Loucy (cell line): ENCODE data around the gene RASAL1.

Experiments used
- H2AFZ ChIP-seq: fragments of 200-600 bp; sonication (generic); 2 replicates; pipeline ENCODE4 v1.6.0; 2016; ENCODE audit warnings: antibody characterized with exemption, mild to moderate bottlenecking, low read length, moderate library complexity
- H3F3A ChIP-seq: fragments of 200-600 bp; 2 replicates; pipeline ENCODE4 v1.6.0; 2016; ENCODE audit warnings: antibody characterized with exemption, low read depth, mild to moderate bottlenecking
- H3K27me3 ChIP-seq: fragments of 200-600 bp; sonication (generic); 2 replicates; pipeline ENCODE4 v1.6.1; 2014; ENCODE audit warnings: low read length, mild to moderate bottlenecking; ENCODE audit not compliant: insufficient read depth, poor library complexity, severe bottlenecking
- H3K36me3 ChIP-seq: fragments of 200-600 bp; sonication (generic); 2 replicates; pipeline ENCODE4 v1.6.1; 2016; ENCODE audit warnings: low read length; ENCODE audit not compliant: insufficient read depth
- H3K4me1 ChIP-seq: fragments of 200-600 bp; sonication (generic); 2 replicates; pipeline ENCODE4 v1.5.1; 2014; ENCODE audit warnings: low read length, mild to moderate bottlenecking; ENCODE audit not compliant: insufficient read depth, poor library complexity, severe bottlenecking
- H3K4me2 ChIP-seq: fragments of 200-600 bp; sonication (generic); 2 replicates; pipeline ENCODE4 v1.6.0; 2014; ENCODE audit warnings: antibody characterized with exemption, low read length, low read depth, mild to moderate bottlenecking; ENCODE audit not compliant: poor library complexity, severe bottlenecking
- H3K4me3 ChIP-seq: fragments of 200-600 bp; sonication (generic); 2 replicates; pipeline ENCODE4 v1.5.1; 2014; ENCODE audit warnings: low read length, mild to moderate bottlenecking, mixed read lengths; ENCODE audit not compliant: poor library complexity, severe bottlenecking
- H3K79me2 ChIP-seq: fragments of 200-600 bp; sonication (generic); 2 replicates; pipeline ENCODE4 v1.6.1; 2014; ENCODE audit warnings: low read length; ENCODE audit not compliant: insufficient read depth
- H3K9ac ChIP-seq: fragments of 200-600 bp; sonication (generic); 2 replicates; pipeline ENCODE4 v1.6.0; 2014; ENCODE audit warnings: mild to moderate bottlenecking, low read depth, low read length, moderate library complexity; ENCODE audit not compliant: poor library complexity, severe bottlenecking
- H3K9me2 ChIP-seq: fragments of 200-600 bp; sonication (generic); replicated peaks from 2 replicates; pipeline ENCODE4 v1.6.1; 2016; ENCODE audit warnings: low read depth, low read length, mixed read lengths
- H3K9me3 ChIP-seq: fragments of 200-600 bp; sonication (generic); 2 replicates; pipeline ENCODE4 v1.6.1; 2014; ENCODE audit warnings: mild to moderate bottlenecking, antibody characterized with exemption, low read length, low read depth; ENCODE audit not compliant: insufficient read depth
- H4K20me1 ChIP-seq: fragments of 200-600 bp; sonication (generic); 2 replicates; pipeline ENCODE4 v1.6.0; 2014; ENCODE audit warnings: antibody characterized with exemption, low read length, mild to moderate bottlenecking; ENCODE audit not compliant: insufficient read depth, poor library complexity, severe bottlenecking
- CTCF ChIP-seq: fragments of 200-600 bp; sonication (generic); conservative IDR thresholded peaks from 2 replicates; pipeline ENCODE4 v1.5.1; 2014; ENCODE audit warnings: mild to moderate bottlenecking, antibody characterized with exemption, low read length
- EZH2phosphoT487 ChIP-seq: fragments of 200-600 bp; IDR thresholded peaks from 2 replicates; pipeline ENCODE4 v1.6.1; 2018; ENCODE audit warnings: antibody characterized with exemption, mild to moderate bottlenecking, moderate library complexity, borderline replicate concordance

Gene RASAL1

GRCh38 chr12:113096675-113097461 is 38.7 kb downstream of the RASAL1 start:
- no peaks in the 10 kb centered on the region for H3K79me2 ChIP-seq
- no peak overlapping the region; the same call in 1 of the 2 replicates for H2AFZ ChIP-seq
- no peaks in the 10 kb centered on the region for H3K9me3 ChIP-seq
- TF ChIP-seq EZH2phosphoT487, result no peak
- TF ChIP-seq CTCF, result no peak
- H3K27me3 ChIP-seq, result no peaks in the 10 kb centered on the region
- H3K9me2 ChIP-seq, result no peaks in the 10 kb centered on the region
- no peak overlapping the region for H3K4me3 ChIP-seq
- no peak overlapping the region for H3K9ac ChIP-seq
- H4K20me1 ChIP-seq, result no peaks in the 10 kb centered on the region
- H3K4me1 ChIP-seq, result peaks cover 3% of the 10 kb centered on the region
- no peaks in the 10 kb centered on the region for H3F3A ChIP-seq
- no peak overlapping the region for H3K4me2 ChIP-seq
- H3K36me3 ChIP-seq, result no peaks in the 10 kb centered on the region

- H3K4me1 ChIP-seq, result peaks cover 3% of the 10 kb centered on the region
- no peaks in the 10 kb centered on the region for H3F3A ChIP-seq
- no peaks in the 10 kb centered on the region for H3K79me2 ChIP-seq
Observed at GRCh38 chr12:113095405-113095804, 40.2 kb downstream of the RASAL1 start.

GRCh38 chr12:113094738-113095137 is 40.8 kb downstream of the RASAL1 start:
- Histone ChIP-seq H3K9ac (no peak overlapping the region), H4K20me1 (no peaks in the 10 kb centered on the region), H3K27me3 (no peaks in the 10 kb centered on the region), H3F3A (no peaks in the 10 kb centered on the region), H3K4me1 (peaks cover 3% of the 10 kb centered on the region), H3K4me3 (no peak overlapping the region), H3K9me2 (no peaks in the 10 kb centered on the region), H3K4me2 (no peak overlapping the region), H3K79me2 (no peaks in the 10 kb centered on the region), H3K9me3 (no peaks in the 10 kb centered on the region), H3K36me3 (no peaks in the 10 kb centered on the region), H2AFZ (no peak overlapping the region)
- TF ChIP-seq EZH2phosphoT487, result no peak
- TF ChIP-seq CTCF, result no peak

More at GRCh38 chr12:113095405-113095804, 40.2 kb downstream of the RASAL1 start:
- no peak overlapping the region for H3K4me3 ChIP-seq
- no peak overlapping the region for H2AFZ ChIP-seq
- H3K36me3 ChIP-seq, result no peaks in the 10 kb centered on the region
- H3K9ac ChIP-seq, result no peak overlapping the region
- H3K27me3 ChIP-seq, result no peaks in the 10 kb centered on the region
- no peak for TF ChIP-seq EZH2phosphoT487
- TF ChIP-seq CTCF, result no peak
- H3K9me3 ChIP-seq, result no peaks in the 10 kb centered on the region
- no peaks in the 10 kb centered on the region for H4K20me1 ChIP-seq
- H3K9me2 ChIP-seq, result no peaks in the 10 kb centered on the region
- no peak overlapping the region for H3K4me2 ChIP-seq
